A549 treated with Mapracorat at 1 μM for 4 hours (cell line): Measurements from ENCODE around the gene INO80D. TPM values are rescaled to one million over a fixed set of nuclear protein-coding genes. Genes with fewer than 3 reads are reported as not detected.

Source experiments
- total RNA-seq: library from RNA; stranded (reverse); fragments of 200-300 nt; extraction: Qiagen RNA extraction; gene quantifications from 5 replicates; pipeline ENCODE4 v1.2.3, GENCODE V29; 2022

INO80D gene, protein sequence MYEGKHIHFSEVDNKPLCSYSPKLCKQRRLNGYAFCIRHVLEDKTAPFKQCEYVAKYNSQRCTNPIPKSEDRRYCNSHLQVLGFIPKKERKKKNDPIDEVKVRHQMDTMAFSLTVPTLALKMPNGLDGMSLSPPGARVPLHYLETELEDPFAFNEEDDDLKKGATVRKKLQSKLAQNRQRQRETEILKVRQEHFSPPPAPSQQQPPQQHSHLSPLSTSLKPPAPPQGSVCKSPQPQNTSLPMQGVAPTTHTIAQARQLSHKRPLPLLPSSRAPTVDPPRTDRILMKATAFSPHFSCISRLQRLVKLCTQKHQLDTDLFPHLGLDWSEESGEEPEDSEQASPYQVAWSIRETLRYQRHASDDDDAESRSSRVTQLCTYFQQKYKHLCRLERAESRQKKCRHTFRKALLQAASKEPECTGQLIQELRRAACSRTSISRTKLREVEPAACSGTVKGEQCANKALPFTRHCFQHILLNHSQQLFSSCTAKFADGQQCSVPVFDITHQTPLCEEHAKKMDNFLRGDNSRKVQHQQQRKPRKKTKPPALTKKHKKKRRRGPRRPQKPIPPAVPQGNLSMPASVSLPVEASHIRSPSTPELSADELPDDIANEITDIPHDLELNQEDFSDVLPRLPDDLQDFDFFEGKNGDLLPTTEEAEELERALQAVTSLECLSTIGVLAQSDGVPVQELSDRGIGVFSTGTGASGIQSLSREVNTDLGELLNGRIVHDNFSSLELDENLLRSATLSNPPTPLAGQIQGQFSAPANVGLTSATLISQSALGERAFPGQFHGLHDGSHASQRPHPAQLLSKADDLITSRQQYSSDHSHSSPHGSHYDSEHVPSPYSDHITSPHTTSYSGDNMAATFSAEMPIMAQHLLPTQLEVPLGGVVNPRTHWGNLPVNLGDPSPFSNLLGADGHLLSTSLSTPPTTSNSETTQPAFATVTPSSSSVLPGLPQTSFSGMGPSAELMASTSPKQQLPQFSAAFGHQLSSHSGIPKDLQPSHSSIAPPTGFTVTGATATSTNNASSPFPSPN
- total RNA-seq = 1.5 to 1.9 TPM (median 1.6 TPM) in 5 replicates

GRCh38 chr2:206085742-206086445, at the start of gene INO80D:
INO80D (minus strand) TSS chr2:206086174; CDS start chr2:206063016, 23,158 bp downstream.

Other genes starting within 250 kb of the INO80D start
- gene NDUFS1, start 73.3 kb upstream of the INO80D start, total RNA-seq = 51.5 to 65.6 TPM (median 62.4 TPM) in 5 replicates
- gene EEF1B2, start 73.7 kb upstream of the INO80D start, total RNA-seq = 1,032 to 1,246 TPM (median 1,058 TPM) in 5 replicates
- gene ZDBF2, start 188.5 kb upstream of the INO80D start, total RNA-seq = 0.79 to 1.3 TPM (median 1.1 TPM) in 5 replicates